ENCODE measurements around the gene TBP. TPM values are rescaled to one million over a fixed set of nuclear protein-coding genes. Genes with fewer than 3 reads are reported as not detected.
A peak's percentile ranks its signal among the peaks of the same experiment; 100 is the strongest.

TBP gene
- total RNA-seq, 1 donor from 2014 or later = 19.3 TPM

- no peaks in the 10 kb centered on the region for H3K9me3 ChIP-seq (ENCODE audit: insufficient read depth, low read depth, low read length)
- H3K4me3 ChIP-seq (ENCODE audit: insufficient read depth, low read depth, low read length) = peak overlapping the region; percentile 98
- peak overlapping the region; percentile 91 for H3K9ac ChIP-seq (ENCODE audit: low read length)
- Mint-ChIP-seq H3K4me1 (ENCODE audit: low read depth, unreplicated experiment) (peaks cover 6% of the 10 kb centered on the region), H3K9me3 (ENCODE audit: unreplicated experiment) (no peaks in the 10 kb centered on the region), H3K27ac (ENCODE audit: unreplicated experiment) (peak overlapping the region; percentile 85), H3K27me3 (ENCODE audit: low read depth, unreplicated experiment) (no peaks in the 10 kb centered on the region), H3K4me3 (ENCODE audit: unreplicated experiment) (peak overlapping the region; percentile 96), H3K36me3 (ENCODE audit: low read depth, unreplicated experiment) (peaks cover 2% of the 10 kb centered on the region)
- H3K27me3 ChIP-seq (ENCODE audit: insufficient read depth, low read length) = no peaks in the 10 kb centered on the region
- FAIRE-seq (no peak), DNase-seq (ENCODE audit: low read depth) (no peak)
- H2AFZ ChIP-seq (ENCODE audit: low read depth, low read length) = peak overlapping the region; percentile 94
- peak overlapping the region; percentile 95 for H3K4me2 ChIP-seq (ENCODE audit: low read length)
- peaks cover 11% of the 10 kb centered on the region for H4K20me1 ChIP-seq (ENCODE audit: insufficient read depth, low read length)
- peaks cover 26% of the 10 kb centered on the region for H3K36me3 ChIP-seq (ENCODE audit: insufficient read depth, low read length)
- H3K4me1 ChIP-seq (ENCODE audit: insufficient read depth, low read length) = peaks cover 11% of the 10 kb centered on the region
- peak overlapping the region; percentile 62 for H3K27ac ChIP-seq (ENCODE audit: low read depth, low read length)
- peaks cover 35% of the 10 kb centered on the region for H3K79me2 ChIP-seq (ENCODE audit: insufficient read depth, low read length)
- TF ChIP-seq CTCF (IDR thresholded peaks at IDR 0.05; ENCODE audit: insufficient read depth, low read depth, low read length) (peak; percentile 7), EZH2 (IDR thresholded peaks at IDR 0.05; ENCODE audit: insufficient read depth, low read length) (no peak)
Measured at GRCh38 chr6:170583756-170584180, 29.6 kb downstream of the TBP start.

- H3K27me3 Mint-ChIP-seq (ENCODE audit: low read depth, unreplicated experiment) = no peaks in the 10 kb centered on the region
- peak within 1 kb of the TSS; percentile 85 for H3K27ac Mint-ChIP-seq (ENCODE audit: unreplicated experiment)
- FAIRE-seq (no peak), DNase-seq (ENCODE audit: low read depth) (peak; percentile 84)
- TF ChIP-seq CTCF (IDR thresholded peaks at IDR 0.05; ENCODE audit: insufficient read depth, low read depth, low read length) (no peak), EZH2 (IDR thresholded peaks at IDR 0.05; ENCODE audit: insufficient read depth, low read length) (no peak)
- H3K4me1 Mint-ChIP-seq (ENCODE audit: low read depth, unreplicated experiment) = peaks cover 6% of the 10 kb centered on the region
- H3K4me2 ChIP-seq (ENCODE audit: low read length) = peak within 1 kb of the TSS; percentile 95
- H3K36me3 Mint-ChIP-seq (ENCODE audit: low read depth, unreplicated experiment) = peaks cover 2% of the 10 kb centered on the region
- peak within 1 kb of the TSS; percentile 98 for H3K4me3 ChIP-seq (ENCODE audit: insufficient read depth, low read depth, low read length)
- no peaks in the 10 kb centered on the region for H3K9me3 Mint-ChIP-seq (ENCODE audit: unreplicated experiment)
- H3K9ac ChIP-seq (ENCODE audit: low read length) = peak within 1 kb of the TSS; percentile 91
- peaks cover 11% of the 10 kb centered on the region for H4K20me1 ChIP-seq (ENCODE audit: insufficient read depth, low read length)
- peaks cover 11% of the 10 kb centered on the region for H3K4me1 ChIP-seq (ENCODE audit: insufficient read depth, low read length)
- no peaks in the 10 kb centered on the region for H3K27me3 ChIP-seq (ENCODE audit: insufficient read depth, low read length)
- H3K27ac ChIP-seq (ENCODE audit: low read depth, low read length) = peak within 1 kb of the TSS; percentile 62
- H3K79me2 ChIP-seq (ENCODE audit: insufficient read depth, low read length) = peaks cover 35% of the 10 kb centered on the region
- no peaks in the 10 kb centered on the region for H3K9me3 ChIP-seq (ENCODE audit: insufficient read depth, low read depth, low read length)
- H3K4me3 Mint-ChIP-seq (ENCODE audit: unreplicated experiment) = peak within 1 kb of the TSS; percentile 99
- H3K36me3 ChIP-seq (ENCODE audit: insufficient read depth, low read length) = peaks cover 26% of the 10 kb centered on the region
- H2AFZ ChIP-seq (ENCODE audit: low read depth, low read length) = peak within 1 kb of the TSS; percentile 94
Measured at GRCh38 chr6:170584181-170584953, 30.2 kb downstream of the TBP start, which contains the start of gene PDCD2. Gene PDCD2 (minus strand): TSS chr6:170584637. CDS start chr6:170584581, 56 bp downstream.

Measured in astrocyte (in vitro differentiated cells and primary cell).